DND-41 (cell line): ENCODE measurements around the gene C19orf67.
"Not testable (repeated sequence)": the region's sequence is repeated elsewhere in the genome, so short reads cannot be mapped to it uniquely, and the experiment has no call there.

Source experiments
- ATAC-seq: fragments of 200-7000 bp; cut with Tn5 transposase; 3 replicates; pipeline ENCODE4 v1.9.1; 2021; ENCODE audit warnings: low read depth; ENCODE audit not compliant: insufficient read depth
- DNase-seq: peaks from one replicate; pipeline ENCODE4 v3.0.0-alpha.2; 2020
- H2AFZ ChIP-seq: 2 replicates; pipeline ENCODE4 v1.6.0; 2012; ENCODE audit warnings: low read depth, low read length
- H3K27ac ChIP-seq: 2 replicates; pipeline ENCODE4 v1.5.1; 2012; ENCODE audit warnings: low read length, inconsistent platforms
- H3K27me3 ChIP-seq: fragments of 200-600 bp; sonication (generic); 2 replicates; pipeline ENCODE4 v1.6.0; 2012; ENCODE audit warnings: low read length, mild to moderate bottlenecking, inconsistent platforms; ENCODE audit not compliant: insufficient read depth, poor library complexity
- H3K36me3 ChIP-seq: 2 replicates; pipeline ENCODE4 v1.5.1; 2012; ENCODE audit warnings: low read length, inconsistent platforms; ENCODE audit not compliant: insufficient read depth
- H3K4me1 ChIP-seq: 2 replicates; pipeline ENCODE4 v1.5.1; 2012; ENCODE audit warnings: mild to moderate bottlenecking, low read length; ENCODE audit not compliant: insufficient read depth
- H3K4me2 ChIP-seq: 2 replicates; pipeline ENCODE4 v1.6.0; 2012; ENCODE audit warnings: mild to moderate bottlenecking, moderate library complexity, low read length, inconsistent platforms; ENCODE audit not compliant: insufficient read depth
- H3K4me3 ChIP-seq, 2 experiments: fragments of 200-600 bp in 1 of 2; shearing (Covaris generic) in 1 of 2; 2 replicates each; pipeline ENCODE4 v1.5.1; 2012 to 2016; ENCODE audit warnings: inconsistent platforms in 2 of 2, low read length in 2 of 2, mild to moderate bottlenecking in 2 of 2, low read depth in 1 of 2, moderate library complexity in 1 of 2
- H3K79me2 ChIP-seq: 2 replicates; pipeline ENCODE4 v1.6.0; 2012; ENCODE audit warnings: low read length, inconsistent platforms; ENCODE audit not compliant: insufficient read depth
- H3K9ac ChIP-seq: 2 replicates; pipeline ENCODE4 v1.6.0; 2012; ENCODE audit warnings: low read depth, mild to moderate bottlenecking, inconsistent platforms, low read length, moderate library complexity
- H3K9me3 ChIP-seq: 2 replicates; pipeline ENCODE4 v1.5.1; 2012; ENCODE audit warnings: low read length, moderate library complexity, mild to moderate bottlenecking, inconsistent platforms; ENCODE audit not compliant: insufficient read depth, severe bottlenecking
- H4K20me1 ChIP-seq: 2 replicates; pipeline ENCODE4 v1.6.0; 2012; ENCODE audit warnings: low read length; ENCODE audit not compliant: insufficient read depth
- EZH2 ChIP-seq: IDR thresholded peaks from 3 replicates; pipeline ENCODE4 v1.6.1; 2012; ENCODE audit warnings: borderline replicate concordance, low read depth, mild to moderate bottlenecking, moderate library complexity, low read length, inconsistent platforms; ENCODE audit not compliant: severe bottlenecking
- TF ChIP-seq, protein P1 (sequence below): IDR thresholded peaks from 2 replicates; pipeline ENCODE4 v1.5.1; 2012; ENCODE audit warnings: borderline replicate concordance, low read length, moderate library complexity, mild to moderate bottlenecking; ENCODE audit not compliant: poor library complexity, severe bottlenecking; ENCODE audit errors: extremely low read depth

Gene C19orf67

DNA sequence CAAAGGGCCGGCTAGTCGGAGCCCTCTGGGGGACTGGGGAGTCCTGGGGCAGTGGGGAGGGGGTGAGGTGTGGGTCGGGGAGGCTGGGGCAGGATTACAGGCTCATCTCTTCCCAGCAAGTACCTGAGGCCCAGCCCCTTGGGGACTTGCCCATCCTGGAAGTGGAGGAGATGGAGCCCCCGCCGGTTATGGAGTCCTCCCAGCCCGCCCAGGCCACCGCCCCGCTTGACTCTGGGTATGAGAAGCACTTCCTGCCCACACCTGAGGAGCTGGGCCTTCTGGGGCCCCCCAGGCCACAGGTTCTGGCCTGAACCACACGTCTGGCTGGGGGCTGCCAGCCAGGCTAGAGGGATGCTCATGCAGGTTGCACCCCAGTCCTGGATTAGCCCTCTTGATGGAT lies 33.6 kb downstream of the C19orf67 start:
- Histone ChIP-seq H3K79me2 (no peaks in the 10 kb centered on the region), H2AFZ (no peak overlapping the region), H3K9ac (no peak overlapping the region), H3K4me3 (no peak overlapping the region), H4K20me1 (no peaks in the 10 kb centered on the region), H3K27me3 (no peaks in the 10 kb centered on the region), H3K27ac (no peak overlapping the region), H3K4me2 (no peak overlapping the region), H3K36me3 (peaks cover 23% of the 10 kb centered on the region), H3K9me3 (peaks cover 3% of the 10 kb centered on the region), H3K4me1 (no peaks in the 10 kb centered on the region)
- TF ChIP-seq EZH2, result no peak
- TF ChIP-seq, protein P1, sequence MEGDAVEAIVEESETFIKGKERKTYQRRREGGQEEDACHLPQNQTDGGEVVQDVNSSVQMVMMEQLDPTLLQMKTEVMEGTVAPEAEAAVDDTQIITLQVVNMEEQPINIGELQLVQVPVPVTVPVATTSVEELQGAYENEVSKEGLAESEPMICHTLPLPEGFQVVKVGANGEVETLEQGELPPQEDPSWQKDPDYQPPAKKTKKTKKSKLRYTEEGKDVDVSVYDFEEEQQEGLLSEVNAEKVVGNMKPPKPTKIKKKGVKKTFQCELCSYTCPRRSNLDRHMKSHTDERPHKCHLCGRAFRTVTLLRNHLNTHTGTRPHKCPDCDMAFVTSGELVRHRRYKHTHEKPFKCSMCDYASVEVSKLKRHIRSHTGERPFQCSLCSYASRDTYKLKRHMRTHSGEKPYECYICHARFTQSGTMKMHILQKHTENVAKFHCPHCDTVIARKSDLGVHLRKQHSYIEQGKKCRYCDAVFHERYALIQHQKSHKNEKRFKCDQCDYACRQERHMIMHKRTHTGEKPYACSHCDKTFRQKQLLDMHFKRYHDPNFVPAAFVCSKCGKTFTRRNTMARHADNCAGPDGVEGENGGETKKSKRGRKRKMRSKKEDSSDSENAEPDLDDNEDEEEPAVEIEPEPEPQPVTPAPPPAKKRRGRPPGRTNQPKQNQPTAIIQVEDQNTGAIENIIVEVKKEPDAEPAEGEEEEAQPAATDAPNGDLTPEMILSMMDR, result no peak
- DNase-seq (no peak), ATAC-seq (no peak)

- H3K36me3 ChIP-seq, result peaks cover 30% of the 10 kb centered on the region
- H2AFZ ChIP-seq, H3K27ac ChIP-seq, H3K79me2 ChIP-seq, ATAC-seq, H3K27me3 ChIP-seq, H4K20me1 ChIP-seq, H3K4me1 ChIP-seq, H3K4me2 ChIP-seq, H3K9ac ChIP-seq, H3K4me3 ChIP-seq, H3K9me3 ChIP-seq, DNase-seq: not testable (repeated sequence)
Observed at GRCh38 chr19:14050961-14051360, 34.6 kb downstream of the C19orf67 start.

DNA sequence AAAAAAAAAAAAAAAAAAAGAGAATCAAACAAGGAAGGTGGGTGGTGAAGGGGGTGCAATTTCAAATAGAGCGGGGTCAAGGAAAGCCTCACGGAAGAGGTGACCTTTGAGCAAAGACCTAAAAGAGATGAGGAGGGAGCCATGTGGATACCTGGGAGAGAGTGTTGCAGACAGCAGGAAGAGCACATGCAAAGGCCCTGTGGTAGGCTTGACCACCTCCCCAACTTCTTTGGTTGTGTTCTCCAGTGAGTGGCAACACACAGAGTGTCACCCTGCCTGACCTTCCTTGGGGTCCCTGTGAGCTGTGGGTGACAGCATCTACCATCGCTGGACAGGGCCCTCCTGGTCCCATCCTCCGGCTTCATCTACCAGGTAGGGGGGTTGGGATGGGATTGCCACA lies 35.1 kb downstream of the C19orf67 start:
- no peaks in the 10 kb centered on the region for H4K20me1 ChIP-seq
- H3K27ac ChIP-seq, result no peak overlapping the region
- H3K9ac ChIP-seq, result no peak overlapping the region
- no peaks in the 10 kb centered on the region for H3K4me1 ChIP-seq
- H3K4me2 ChIP-seq, result no peak overlapping the region
- no peak for ATAC-seq
- H3K9me3 ChIP-seq, result peaks cover 3% of the 10 kb centered on the region
- H2AFZ ChIP-seq, result no peak overlapping the region
- DNase-seq, result no peak
- no peaks in the 10 kb centered on the region for H3K79me2 ChIP-seq
- TF ChIP-seq EZH2, result no peak
- TF ChIP-seq, protein P1, result no peak
- H3K36me3 ChIP-seq, result peaks cover 32% of the 10 kb centered on the region
- no peaks in the 10 kb centered on the region for H3K27me3 ChIP-seq
- H3K4me3 ChIP-seq, result no peak overlapping the region

DNA sequence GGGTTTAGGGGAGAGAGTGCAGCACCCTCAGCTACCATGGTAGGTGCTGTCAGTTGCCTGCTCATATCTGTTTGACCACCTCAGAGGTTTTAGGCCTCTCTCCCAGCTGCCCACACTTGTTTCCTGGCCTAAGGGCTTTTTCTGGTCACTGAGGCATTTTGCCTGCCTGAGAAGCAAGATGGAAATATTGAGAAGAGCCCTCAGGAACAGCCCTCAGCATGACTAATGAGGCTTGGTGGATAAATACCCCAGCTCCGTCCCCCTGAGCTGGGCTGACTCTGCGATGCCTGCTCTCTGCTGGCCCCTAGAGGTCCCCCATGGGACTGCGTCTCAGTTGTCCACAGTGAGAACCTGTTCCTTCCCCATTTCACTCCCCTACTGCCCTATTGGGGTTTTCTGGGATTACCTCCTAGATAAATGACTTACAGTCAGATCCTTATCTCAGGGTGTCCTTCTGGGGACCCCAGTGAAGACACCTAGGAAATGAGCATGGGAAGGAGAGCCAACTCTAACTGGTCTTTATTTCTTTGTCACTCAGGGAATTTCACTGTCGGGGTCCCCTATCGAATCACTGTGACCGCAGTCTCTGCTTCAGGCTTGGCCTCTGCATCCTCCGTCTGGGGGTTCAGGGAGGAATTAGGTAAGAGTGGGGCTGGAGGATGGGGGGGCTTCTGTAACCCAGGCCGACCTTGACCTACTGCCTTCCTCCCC lies 37.0 kb downstream of the C19orf67 start:
- Histone ChIP-seq H3K36me3 (peaks cover 32% of the 10 kb centered on the region), H3K9me3 (peaks cover 3% of the 10 kb centered on the region), H3K27ac (no peak overlapping the region), H3K9ac (no peak overlapping the region), H3K79me2 (no peaks in the 10 kb centered on the region), H4K20me1 (no peaks in the 10 kb centered on the region), H3K27me3 (no peaks in the 10 kb centered on the region), H3K4me3 (no peak overlapping the region), H3K4me1 (no peaks in the 10 kb centered on the region), H2AFZ (no peak overlapping the region), H3K4me2 (no peak overlapping the region)
- peak; percentile 82 for ATAC-seq
- DNase-seq, result peak; percentile 76
- TF ChIP-seq, protein P1, result peak; percentile 91
- TF ChIP-seq EZH2, result no peak

DNA sequence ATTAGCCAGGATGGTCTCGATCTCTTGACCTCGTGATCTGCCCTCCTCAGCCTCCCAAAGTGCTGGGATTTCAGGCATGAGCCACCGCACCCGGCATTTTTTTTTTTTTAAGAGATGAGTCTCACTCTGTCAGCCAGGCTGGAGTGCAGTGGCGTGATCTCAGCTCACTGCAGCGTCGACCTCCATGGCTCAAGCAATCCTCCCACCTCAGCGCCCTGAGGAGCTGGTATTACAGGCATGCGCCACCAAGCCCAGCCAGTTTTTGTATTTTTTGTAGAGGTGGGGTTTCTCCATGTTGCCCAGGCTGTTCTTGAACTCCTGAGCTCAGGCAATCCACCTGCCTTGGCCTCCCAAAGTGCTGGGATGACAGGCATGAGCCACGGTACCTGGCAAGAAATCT lies 37.7 kb downstream of the C19orf67 start:
- H3K9me3 ChIP-seq, ATAC-seq, H3K27me3 ChIP-seq: not testable (repeated sequence)

More for the DNA sequence above, 37.7 kb downstream of the C19orf67 start:
- not testable (repeated sequence) for DNase-seq, H3K4me1 ChIP-seq, H2AFZ ChIP-seq, H3K79me2 ChIP-seq, H3K4me2 ChIP-seq, H3K9ac ChIP-seq, H4K20me1 ChIP-seq, H3K27ac ChIP-seq, H3K4me3 ChIP-seq
- peaks cover 36% of the 10 kb centered on the region for H3K36me3 ChIP-seq
